Urinary bladder (tissue), 4 donors: ENCODE results near the gene TMC1. TPM values are rescaled to one million over a fixed set of nuclear protein-coding genes. Genes with fewer than 3 reads are reported as not detected.
A peak's percentile ranks its signal among the peaks of the same experiment; 100 is the strongest.
"Not testable (repeated sequence)": the region's sequence is repeated elsewhere in the genome, so short reads cannot be mapped to it uniquely, and the experiment has no call there.

Experiments used
- DNase-seq: peaks from one replicate; pipeline ENCODE4 v3.0.0-alpha.2; 2015; ENCODE audit errors: extremely low spot score
- H3K27ac ChIP-seq: one replicate; pipeline ENCODE4 v1.5.1; 2013; ENCODE audit warnings: low read depth, mild to moderate bottlenecking, moderate library complexity
- H3K36me3 ChIP-seq: one replicate; pipeline ENCODE4 v1.6.1; 2013; ENCODE audit warnings: mild to moderate bottlenecking, moderate library complexity; ENCODE audit not compliant: insufficient read depth
- H3K4me1 ChIP-seq: one replicate; pipeline ENCODE4 v1.6.1; 2013; ENCODE audit warnings: mild to moderate bottlenecking, moderate library complexity; ENCODE audit not compliant: insufficient read depth
- H3K4me3 ChIP-seq: one replicate; pipeline ENCODE4 v1.5.1; 2013; ENCODE audit warnings: low read depth, low read length
- WGBS: extraction: QIAGEN DNeasy Blood & Tissue Kit; methylation state at CpG from one replicate; pipeline ENCODE4 v1.1.7; 2013; 5-methylcytosine and 5-hydroxymethylcytosine counted together
- polyA plus RNA-seq: library from polyadenylated mRNA; stranded (reverse); fragments of 200-250 nt; gene quantifications from one replicate; pipeline ENCODE4 v1.2.3, GENCODE V29; 2013
- total RNA-seq: library from RNA; depleted of rRNA; stranded (reverse); fragments of >200 nt; gene quantifications from one replicate; pipeline ENCODE4 v1.2.3, GENCODE V29; 2014
- donor health status: healthy with polysubstance abuse.
- donor health status: healthy.

The TMC1 gene
- total and polyA plus RNA-seq, 2 donors, result 0.66 to 1.9 TPM

- Histone ChIP-seq H3K4me1 (no peaks in the 10 kb centered on the region), H3K36me3 (no peaks in the 10 kb centered on the region), H3K27ac (no peak overlapping the region), H3K4me3 (no peak overlapping the region)
- DNase-seq, result no peak
- 96% methylated on average over 2 of the region's 2 CpGs for WGBS
Observed at GRCh38 chr9:72491242-72491641, 30.2 kb upstream of the TMC1 start.

- Histone ChIP-seq H3K4me3 (no peak overlapping the region), H3K4me1 (no peaks in the 10 kb centered on the region), H3K27ac (no peak overlapping the region), H3K36me3 (no peaks in the 10 kb centered on the region)
- DNase-seq, result no peak
Observed at GRCh38 chr9:72494051-72494450, 27.4 kb upstream of the TMC1 start.

GRCh38 chr9:72497447-72498046, 23.9 kb upstream of the TMC1 start:
- Histone ChIP-seq H3K4me1 (no peaks in the 10 kb centered on the region), H3K36me3 (no peaks in the 10 kb centered on the region), H3K4me3 (no peak overlapping the region), H3K27ac (no peak overlapping the region)
- no peak for DNase-seq
- 83% methylated on average over 9 of the region's 9 CpGs for WGBS

GRCh38 chr9:72506615-72507014, 14.8 kb upstream of the TMC1 start:
- no peak overlapping the region for H3K4me3 ChIP-seq
- H3K4me1 ChIP-seq, result no peaks in the 10 kb centered on the region
- H3K36me3 ChIP-seq, result no peaks in the 10 kb centered on the region
- no peak for DNase-seq
- no peak overlapping the region for H3K27ac ChIP-seq
- 96% methylated on average over 3 of the region's 3 CpGs for WGBS

- Histone ChIP-seq H3K4me1 (no peaks in the 10 kb centered on the region), H3K27ac (no peak overlapping the region), H3K4me3 (no peak overlapping the region), H3K36me3 (no peaks in the 10 kb centered on the region)
- no peak for DNase-seq
- WGBS, result 58% methylated on average over 1 of the region's 1 CpG
Observed at GRCh38 chr9:72509053-72509452, 12.4 kb upstream of the TMC1 start.

GRCh38 chr9:72509635-72510034, 11.8 kb upstream of the TMC1 start:
- no peaks in the 10 kb centered on the region for H3K4me1 ChIP-seq
- H3K4me3 ChIP-seq, result no peak overlapping the region
- DNase-seq, result no peak
- no peak overlapping the region for H3K27ac ChIP-seq
- WGBS, result 41% methylated on average over 1 of the region's 1 CpG
- no peaks in the 10 kb centered on the region for H3K36me3 ChIP-seq

- H3K36me3 ChIP-seq, DNase-seq, H3K4me3 ChIP-seq, H3K4me1 ChIP-seq, H3K27ac ChIP-seq: not testable (repeated sequence)
- 96% methylated on average over 9 of the region's 9 CpGs for WGBS
Observed at GRCh38 chr9:72521011-72521410, 397 bp upstream of the TMC1 start.

- peaks cover 1% of the 10 kb centered on the region for H3K4me1 ChIP-seq
- H3K36me3 ChIP-seq, result no peaks in the 10 kb centered on the region
- 71% methylated on average over 9 of the region's 9 CpGs for WGBS
- H3K27ac ChIP-seq, result no peak overlapping the region
- no peak for DNase-seq
- H3K4me3 ChIP-seq, result no peak overlapping the region
Observed at GRCh38 chr9:72524820-72525540, 3.6 kb downstream of the TMC1 start.

- H3K4me1 ChIP-seq, result peaks cover 1% of the 10 kb centered on the region
- peak overlapping the region; percentile 4 for H3K4me3 ChIP-seq
- WGBS, result 26% methylated on average over 19 of the region's 19 CpGs
- H3K36me3 ChIP-seq, result no peaks in the 10 kb centered on the region
- peak; percentile 85 for DNase-seq
- H3K27ac ChIP-seq, result peak overlapping the region; percentile 72
Observed at GRCh38 chr9:72526901-72527800, 5.7 kb downstream of the TMC1 start.

GRCh38 chr9:72527801-72528195, 6.4 kb downstream of the TMC1 start:
- no peak for DNase-seq
- Histone ChIP-seq H3K36me3 (no peaks in the 10 kb centered on the region), H3K4me1 (peaks cover 1% of the 10 kb centered on the region), H3K4me3 (peak overlapping the region; percentile 4), H3K27ac (peak overlapping the region; percentile 72)
- WGBS, result 23% methylated on average over 5 of the region's 5 CpGs

GRCh38 chr9:72529531-72529930, 8.1 kb downstream of the TMC1 start:
- Histone ChIP-seq H3K36me3 (no peaks in the 10 kb centered on the region), H3K4me1 (peaks cover 1% of the 10 kb centered on the region), H3K4me3 (no peak overlapping the region), H3K27ac (no peak overlapping the region)
- DNase-seq, result no peak
- WGBS, result 70% methylated on average over 1 of the region's 1 CpG

GRCh38 chr9:72533322-72533721, 11.9 kb downstream of the TMC1 start:
- H3K27ac ChIP-seq, result no peak overlapping the region
- no peaks in the 10 kb centered on the region for H3K36me3 ChIP-seq
- H3K4me3 ChIP-seq, result no peak overlapping the region
- H3K4me1 ChIP-seq, result no peaks in the 10 kb centered on the region
- no peak for DNase-seq
- 39% methylated on average over 1 of the region's 1 CpG for WGBS

GRCh38 chr9:72534931-72535330, 13.5 kb downstream of the TMC1 start:
- no peaks in the 10 kb centered on the region for H3K4me1 ChIP-seq
- H3K27ac ChIP-seq, result no peak overlapping the region
- no peak for DNase-seq
- no peaks in the 10 kb centered on the region for H3K36me3 ChIP-seq
- no peak overlapping the region for H3K4me3 ChIP-seq
- 68% methylated on average over 4 of the region's 4 CpGs for WGBS
